GM10266 (cell line): ENCODE measurements around the gene RANBP17.
A peak's percentile ranks its signal among the peaks of the same experiment; 100 is the strongest.

Experiments used
- DNase-seq: peaks from one replicate; pipeline ENCODE4 v3.0.0; 2012; ENCODE audit errors: extremely low spot score
- TF ChIP-seq, protein P1 (sequence below): IDR thresholded peaks from 2 replicates; pipeline ENCODE4 v1.5.1; 2012; ENCODE audit warnings: mild to moderate bottlenecking, low read depth; ENCODE audit not compliant: control insufficient read depth, insufficient read depth; ENCODE audit errors: missing control alignments

RANBP17 gene

DNA sequence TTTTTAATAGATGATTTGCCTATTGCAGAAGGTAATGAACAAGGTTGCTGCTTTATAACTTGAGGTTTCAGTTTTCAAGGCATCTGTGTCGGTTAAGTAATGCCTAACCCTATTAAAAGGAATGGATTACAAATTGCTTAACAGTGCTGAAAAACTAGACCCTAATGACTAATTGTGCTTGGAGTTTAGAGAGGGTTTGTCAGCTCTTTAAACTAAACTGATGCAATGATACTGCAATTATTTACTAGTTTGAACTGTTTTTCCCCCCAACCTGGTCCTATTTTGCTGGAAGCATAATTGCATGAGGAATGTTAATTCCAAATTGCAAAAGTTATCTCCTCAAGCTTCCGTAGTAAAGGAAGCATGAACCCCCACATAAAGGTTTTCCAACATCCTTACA is 407.9 kb downstream of the RANBP17 start:
- no peak for DNase-seq
- TF ChIP-seq, protein P1, sequence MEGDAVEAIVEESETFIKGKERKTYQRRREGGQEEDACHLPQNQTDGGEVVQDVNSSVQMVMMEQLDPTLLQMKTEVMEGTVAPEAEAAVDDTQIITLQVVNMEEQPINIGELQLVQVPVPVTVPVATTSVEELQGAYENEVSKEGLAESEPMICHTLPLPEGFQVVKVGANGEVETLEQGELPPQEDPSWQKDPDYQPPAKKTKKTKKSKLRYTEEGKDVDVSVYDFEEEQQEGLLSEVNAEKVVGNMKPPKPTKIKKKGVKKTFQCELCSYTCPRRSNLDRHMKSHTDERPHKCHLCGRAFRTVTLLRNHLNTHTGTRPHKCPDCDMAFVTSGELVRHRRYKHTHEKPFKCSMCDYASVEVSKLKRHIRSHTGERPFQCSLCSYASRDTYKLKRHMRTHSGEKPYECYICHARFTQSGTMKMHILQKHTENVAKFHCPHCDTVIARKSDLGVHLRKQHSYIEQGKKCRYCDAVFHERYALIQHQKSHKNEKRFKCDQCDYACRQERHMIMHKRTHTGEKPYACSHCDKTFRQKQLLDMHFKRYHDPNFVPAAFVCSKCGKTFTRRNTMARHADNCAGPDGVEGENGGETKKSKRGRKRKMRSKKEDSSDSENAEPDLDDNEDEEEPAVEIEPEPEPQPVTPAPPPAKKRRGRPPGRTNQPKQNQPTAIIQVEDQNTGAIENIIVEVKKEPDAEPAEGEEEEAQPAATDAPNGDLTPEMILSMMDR: no peak

DNA sequence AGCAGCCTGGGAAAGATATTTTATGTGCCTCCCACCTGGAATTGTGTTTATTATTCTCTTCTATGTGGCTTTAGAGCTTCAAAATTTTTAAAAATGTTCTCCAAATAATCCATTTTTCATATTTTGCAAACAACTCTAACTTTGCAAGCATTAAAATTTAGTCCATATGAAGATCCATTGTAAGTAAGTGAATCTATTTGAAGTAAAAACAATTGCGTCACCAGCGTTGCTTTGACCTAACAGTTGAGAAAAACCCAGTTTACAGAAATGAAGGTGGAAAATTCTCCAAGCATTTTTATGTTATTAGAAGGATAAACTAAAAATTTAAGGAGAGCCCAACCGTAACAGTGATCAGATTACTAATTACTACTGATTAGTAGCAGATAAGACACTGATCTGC is 408.3 kb downstream of the RANBP17 start:
- DNase-seq: no peak
- TF ChIP-seq, protein P1: no peak

GRCh38 chr5:171271798-171272197 is 410.0 kb downstream of the RANBP17 start:
- TF ChIP-seq, protein P1: no peak
- no peak for DNase-seq

- TF ChIP-seq, protein P1: peak; percentile 50
- DNase-seq: peak; percentile 27
Measured at GRCh38 chr5:171272996-171273970, 411.5 kb downstream of the RANBP17 start.

GRCh38 chr5:171275841-171276544 is 414.2 kb downstream of the RANBP17 start:
- no peak for DNase-seq
- TF ChIP-seq, protein P1: no peak

DNA sequence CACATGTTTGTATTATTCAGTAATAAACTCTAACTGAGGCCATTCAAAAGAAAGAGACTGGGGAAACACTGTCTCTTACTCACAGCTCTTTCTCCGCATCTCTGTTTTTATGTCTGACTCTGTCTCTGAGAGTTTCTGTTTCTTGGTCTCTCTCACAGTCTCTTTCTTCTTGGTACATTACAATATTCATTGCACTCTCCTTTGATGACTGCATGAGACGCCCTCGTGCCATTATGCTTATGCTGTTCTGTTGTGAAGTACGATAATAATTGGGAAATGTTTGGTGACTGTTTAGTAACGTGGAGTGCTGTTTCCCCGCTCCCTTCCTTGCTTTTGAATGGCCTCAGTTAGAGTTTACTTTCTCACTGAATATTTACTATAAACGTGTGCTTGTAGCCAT is 421.9 kb downstream of the RANBP17 start:
- no peak for DNase-seq
- TF ChIP-seq, protein P1: no peak

DNA sequence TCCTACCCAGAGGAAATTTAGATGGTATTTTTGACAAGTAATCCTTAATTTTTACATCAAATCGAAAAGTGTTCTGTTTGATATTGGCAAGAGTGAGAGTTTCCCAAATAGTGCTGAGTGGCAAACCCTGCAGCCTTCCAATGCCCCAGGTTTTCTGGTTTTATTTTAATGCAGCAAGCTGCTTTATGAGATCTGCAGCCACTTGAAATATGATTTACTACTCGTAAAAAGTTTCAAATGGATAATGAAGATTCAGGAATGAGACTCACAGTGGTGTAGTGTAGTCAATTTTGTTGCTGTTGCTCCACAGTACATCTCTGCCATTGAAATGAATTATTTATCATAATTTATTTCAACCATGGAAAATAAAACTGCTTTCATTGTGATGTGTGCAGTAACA is 423.6 kb downstream of the RANBP17 start:
- TF ChIP-seq, protein P1: no peak
- DNase-seq: no peak
